Chondrocyte (in vitro differentiated cells): Measurements from ENCODE around the gene APOA5. TPM values are rescaled to one million over a fixed set of nuclear protein-coding genes. Genes with fewer than 3 reads are reported as not detected.
"Not testable (repeated sequence)": the region's sequence is repeated elsewhere in the genome, so short reads cannot be mapped to it uniquely, and the experiment has no call there.

Experiments used
- DNase-seq: peaks from one replicate; pipeline ENCODE4 v3.0.0; 2021; ENCODE audit warnings: mixed read lengths, low spot score
- H3K27ac Mint-ChIP-seq: one replicate; pipeline ENCODE4 v1.8.0; 2021; ENCODE audit warnings: mild to moderate bottlenecking, moderate library complexity, mixed read lengths; ENCODE audit not compliant: unreplicated experiment
- H3K27me3 Mint-ChIP-seq: 2 replicates; pipeline ENCODE4 v1.8.0; 2021; ENCODE audit warnings: low read depth, mixed read lengths
- H3K36me3 Mint-ChIP-seq: 2 replicates; pipeline ENCODE4 v1.8.0; 2021; ENCODE audit warnings: low read depth, mixed read lengths
- H3K4me1 Mint-ChIP-seq: 2 replicates; pipeline ENCODE4 v1.8.0; 2021; ENCODE audit warnings: low read depth, mild to moderate bottlenecking, mixed read lengths
- H3K4me3 Mint-ChIP-seq: one replicate; pipeline ENCODE4 v1.8.0; 2021; ENCODE audit warnings: mild to moderate bottlenecking, moderate library complexity, mixed read lengths; ENCODE audit not compliant: unreplicated experiment
- H3K9me3 Mint-ChIP-seq: 2 replicates; pipeline ENCODE4 v1.8.0; 2021; ENCODE audit warnings: low read depth, mixed read lengths
- CTCF ChIP-seq: fragments of 200-600 bp; sonication (generic); IDR thresholded peaks from 2 replicates; pipeline ENCODE4 v1.5.0; 2021; ENCODE audit warnings: antibody characterized with exemption, mild to moderate bottlenecking, moderate library complexity
- total RNA-seq: library from RNA; stranded (reverse); gene quantifications from 3 replicates; pipeline ENCODE4 v1.2.1, GENCODE V29; 2021

APOA5 gene
- total RNA-seq, 1 donor from 2014 or later = not detected

- no peaks in the 10 kb centered on the region for H3K27me3 Mint-ChIP-seq
- DNase-seq = no peak
- peaks cover 7% of the 10 kb centered on the region for H3K36me3 Mint-ChIP-seq
- peaks cover 24% of the 10 kb centered on the region for H3K4me1 Mint-ChIP-seq
- no peak for TF ChIP-seq CTCF
- H3K4me3 Mint-ChIP-seq = peak overlapping the region; percentile 92
- peak overlapping the region; percentile 95 for H3K27ac Mint-ChIP-seq
- no peaks in the 10 kb centered on the region for H3K9me3 Mint-ChIP-seq
Observed at GRCh38 chr11:116771935-116772334, 19.7 kb downstream of the APOA5 start.

DNA sequence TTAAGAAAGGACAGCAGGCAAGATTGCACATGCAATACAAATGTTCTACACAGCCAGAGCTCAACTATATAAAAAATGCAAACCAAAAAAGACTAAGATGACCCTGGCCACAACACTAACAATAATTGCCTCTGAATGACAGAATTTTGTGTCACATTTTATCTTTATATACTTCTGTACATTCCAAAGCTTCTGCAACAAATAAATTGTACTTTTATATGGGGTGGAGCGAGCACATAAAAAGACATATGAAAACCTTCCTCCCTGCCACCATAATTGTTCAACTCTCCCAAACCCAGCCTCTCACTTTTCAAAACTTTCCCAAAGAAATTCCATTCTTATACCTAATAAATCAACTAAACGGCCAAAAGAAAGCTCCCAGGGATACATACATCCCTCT is 29.5 kb downstream of the APOA5 start:
- DNase-seq = no peak
- no peak for TF ChIP-seq CTCF
- H3K4me1 Mint-ChIP-seq = no peaks in the 10 kb centered on the region
- no peaks in the 10 kb centered on the region for H3K9me3 Mint-ChIP-seq
- no peaks in the 10 kb centered on the region for H3K27me3 Mint-ChIP-seq
- no peak overlapping the region for H3K27ac Mint-ChIP-seq
- H3K36me3 Mint-ChIP-seq = peaks cover 39% of the 10 kb centered on the region
- no peak overlapping the region for H3K4me3 Mint-ChIP-seq

DNA sequence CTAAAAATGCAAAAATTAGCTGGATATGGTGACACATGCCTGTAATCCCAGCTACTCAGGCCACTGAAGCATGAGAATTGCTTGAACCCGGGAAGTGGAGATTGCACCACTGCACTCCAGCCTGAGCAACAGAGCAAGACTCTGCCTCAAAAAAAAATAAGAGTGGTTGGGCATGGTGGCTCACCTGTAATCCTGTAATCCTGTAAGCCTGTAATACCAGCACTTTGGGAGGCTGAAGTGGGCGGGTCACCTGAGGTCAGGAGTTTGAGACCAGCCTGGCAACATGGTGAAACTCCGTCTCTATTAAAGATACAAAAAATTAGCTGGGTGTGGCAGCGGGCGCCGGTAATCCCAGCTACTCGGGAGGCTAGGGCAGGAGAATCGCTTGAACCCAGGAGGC is 35.6 kb downstream of the APOA5 start:
- H3K27me3 Mint-ChIP-seq, H3K9me3 Mint-ChIP-seq, DNase-seq, H3K4me1 Mint-ChIP-seq, H3K4me3 Mint-ChIP-seq, H3K27ac Mint-ChIP-seq: not testable (repeated sequence)
- H3K36me3 Mint-ChIP-seq = peaks cover 34% of the 10 kb centered on the region

GRCh38 chr11:116750070-116750718 is 41.5 kb downstream of the APOA5 start:
- TF ChIP-seq CTCF = no peak
- Mint-ChIP-seq H3K4me1 (no peaks in the 10 kb centered on the region), H3K27ac (no peak overlapping the region), H3K4me3 (no peak overlapping the region), H3K36me3 (peaks cover 16% of the 10 kb centered on the region), H3K27me3 (no peaks in the 10 kb centered on the region), H3K9me3 (no peaks in the 10 kb centered on the region)
- no peak for DNase-seq

DNA sequence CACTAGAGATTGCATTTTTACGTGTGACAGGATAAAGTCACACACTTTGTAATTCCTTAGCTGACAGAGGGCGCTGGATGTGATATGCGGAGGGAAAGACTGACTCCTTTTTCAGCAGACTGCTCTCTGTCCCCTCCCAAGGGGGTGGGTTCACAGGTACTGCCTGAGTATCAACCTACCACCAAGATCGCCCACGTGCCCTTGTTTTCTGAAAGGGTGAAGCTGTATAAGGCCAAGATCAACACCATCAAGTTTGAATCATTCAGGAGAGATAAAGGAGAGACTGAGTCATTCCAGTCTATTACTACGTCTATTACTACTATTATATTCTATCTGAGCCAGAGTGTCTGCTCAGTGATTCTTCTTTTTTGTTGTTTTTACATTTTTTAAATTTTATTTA is 49.6 kb downstream of the APOA5 start:
- Mint-ChIP-seq H3K4me3 (no peak overlapping the region), H3K27me3 (no peaks in the 10 kb centered on the region), H3K4me1 (peaks cover 25% of the 10 kb centered on the region), H3K9me3 (no peaks in the 10 kb centered on the region), H3K27ac (peak overlapping the region; percentile 76), H3K36me3 (peaks cover 3% of the 10 kb centered on the region)
- no peak for TF ChIP-seq CTCF
- DNase-seq = no peak

GRCh38 chr11:116740741-116741140 is 50.9 kb downstream of the APOA5 start:
- Mint-ChIP-seq H3K4me1 (peaks cover 25% of the 10 kb centered on the region), H3K27ac (no peak overlapping the region), H3K27me3 (no peaks in the 10 kb centered on the region), H3K36me3 (no peaks in the 10 kb centered on the region), H3K9me3 (no peaks in the 10 kb centered on the region), H3K4me3 (no peak overlapping the region)
- TF ChIP-seq CTCF = no peak
- no peak for DNase-seq
